K562 (cell line): ENCODE data around the gene TOR1B. TPM values are rescaled to one million over a fixed set of nuclear protein-coding genes. Genes with fewer than 3 reads are reported as not detected.

ENCODE experiments used
- BRF2 ChIP-seq: IDR thresholded peaks from 3 replicates; pipeline ENCODE4 v1.6.1; 2011; ENCODE audit warnings: borderline replicate concordance, mild to moderate bottlenecking; ENCODE audit not compliant: insufficient read length, insufficient read depth
- CEBPZ ChIP-seq: fragments of 150-350 bp; IDR thresholded peaks from 2 replicates; pipeline ENCODE4 v1.6.1; 2014; ENCODE audit warnings: low read depth, mild to moderate bottlenecking, low read length, borderline replicate concordance
- ERF ChIP-seq: fragments of 450-650 bp; formaldehyde crosslinking; IDR thresholded peaks from 2 replicates; pipeline ENCODE4 v1.4.0; 2020; ENCODE audit warnings: mild to moderate bottlenecking, mixed read lengths
- NEUROD1 ChIP-seq: fragments of 150-350 bp; IDR thresholded peaks from 2 replicates; pipeline ENCODE4 v1.6.1; 2014; ENCODE audit warnings: borderline replicate concordance, low read length, low read depth; ENCODE audit not compliant: partially characterized antibody
- POLR2AphosphoS2 ChIP-seq: IDR thresholded peaks from 2 replicates; pipeline ENCODE4 v1.6.1; 2012; ENCODE audit warnings: low read length, improper control_type of control experiment
- SRF ChIP-seq, 2 experiments: fragments of 250-450, 450-650 bp in 1 of 2; sonication (Bioruptor Pico) in 1 of 2; sonication (generic) in 1 of 2; formaldehyde crosslinking; IDR thresholded peaks; 2 replicates each; pipeline versions ENCODE4 v1.5.0 to v1.5.1; 2020 to 2022; ENCODE audit warnings: mild to moderate bottlenecking in 1 of 2, missing genetic modification reagents in 1 of 2
- XRCC3 ChIP-seq: fragments of 450-650 bp; IDR thresholded peaks from 2 replicates; pipeline ENCODE4 v1.6.1; 2017; ENCODE audit warnings: mild to moderate bottlenecking, moderate library complexity
- YBX1 ChIP-seq: fragments of 450-650 bp; IDR thresholded peaks from 2 replicates; pipeline ENCODE4 v1.7.1; 2016; ENCODE audit warnings: mild to moderate bottlenecking
- ZBTB9 ChIP-seq: fragments of 450-650 bp; formaldehyde crosslinking; IDR thresholded peaks from 2 replicates; pipeline ENCODE4 v1.4.0; 2020; ENCODE audit warnings: mild to moderate bottlenecking, moderate library complexity
- ZKSCAN3 ChIP-seq: fragments of 250-450 bp; sonication (Bioruptor Pico); IDR thresholded peaks from 2 replicates; pipeline ENCODE4 v1.4.0; 2020
- ZKSCAN8 ChIP-seq: fragments of 200-800 bp; sonication (Bioruptor generic); IDR thresholded peaks from 2 replicates; pipeline ENCODE4 v1.6.1; 2016; ENCODE audit warnings: missing genetic modification characterization, missing compliant biosample characterization
- ZNF23 ChIP-seq: fragments of 250-450 bp; sonication (Bioruptor Pico); IDR thresholded peaks from 2 replicates; pipeline ENCODE4 v1.4.0; 2020; ENCODE audit warnings: mild to moderate bottlenecking
- ZNF407 ChIP-seq: fragments of 450-650 bp; IDR thresholded peaks from 2 replicates; pipeline ENCODE4 v1.6.1; 2016; ENCODE audit warnings: low read depth
- polyA plus RNA-seq, 8 experiments: library from polyadenylated mRNA; depleted of rRNA in 4 of 8; stranded (reverse) in 5 of 8; unstranded in 3 of 8; fragments of >200 nt; fragmentation: Nextera tagmentation in 2 of 8; fragmentation: Illumina TruSeq in 1 of 8; extraction: Ambion mirVana in 2 of 8; extraction: Trizol in 1 of 8; gene quantifications; 2 replicates each; pipeline versions ENCODE4 v1.2.1 to v1.2.3, GENCODE V29; 2011 to 2014; ENCODE audit warnings: inconsistent platforms in 1 of 8, missing spikeins in 1 of 8
- total RNA-seq, 7 experiments: library from RNA; depleted of rRNA in 6 of 7; stranded (reverse); fragments of >200 nt in 6 of 7; fragmentation: Illumina TruSeq in 2 of 7; extraction: Trizol in 2 of 7; gene quantifications; 2 replicates each; pipeline versions ENCODE4 v1.2.1 to v1.2.3, GENCODE V29; 2011 to 2021; ENCODE audit warnings: low replicate concordance in 1 of 7

TOR1B gene
- total and polyA plus RNA-seq, 9 of the 15 experiments (the other 6 are each of a cell fraction or from before 2014, with no cell fraction given), result 4.2 to 36.5 (median 24.6) TPM

- TF ChIP-seq XRCC3 (no peak), ZKSCAN3 (no peak), POLR2AphosphoS2 (no peak), BRF2 (no peak), ZBTB9 (CRISPR knock-in tag) (peak; percentile 86), ZNF23 (CRISPR knock-in tag) (no peak), NEUROD1 (peak; percentile 99), ZNF407 (no peak), CEBPZ (no peak), SRF (CRISPR knock-in tag; IDR thresholded peaks at IDR 0.05) (no peak), ERF (no peak; the same call in 1 of the 2 replicates), YBX1 (no peak), ZKSCAN8 (CRISPR knock-in tag) (peak; percentile 77; the same call in 1 of the 2 replicates)
Measured at GRCh38 chr9:129776938-129777768, 25.8 kb upstream of the TOR1B start (continued).
